Measurements from ENCODE around the gene RPS21. TPM values are rescaled to one million over a fixed set of nuclear protein-coding genes. Genes with fewer than 3 reads are reported as not detected.

Gene RPS21
- total RNA-seq, 5 donors from 2014 or later (not counting 1 experiment from before 2014, with no cell fraction given): 2,807 to 3,290 (median 3,085) TPM

- H3K4me1 ChIP-seq (ENCODE audit: control insufficient read depth in 1 of 2, extremely low read depth in 1 of 2, insufficient read depth in 2 of 2, low read length in 2 of 2): peaks cover 16 to 43% of the 10 kb centered on the region in 2 experiments
- peaks cover 7 to 30% of the 10 kb centered on the region in 2 donors for H3K36me3 ChIP-seq (ENCODE audit: control insufficient read depth in 2 of 2, extremely low read depth in 1 of 2, insufficient read depth in 1 of 2, low read length in 1 of 2)
- peak in 12 of 35 experiments; percentile 14 to 45 (median 33) for DNase-seq
- H3K36me3 Mint-ChIP-seq: peaks cover 21% of the 10 kb centered on the region
- H3K9me3 Mint-ChIP-seq: no peaks in the 10 kb centered on the region
- H3K27ac Mint-ChIP-seq: peak overlapping the region; percentile 55 to 69
- peak overlapping the region; percentile 87 to 88 (median 88) for H3K4me3 Mint-ChIP-seq
- peak overlapping the region; percentile 25 for H3K27ac ChIP-seq (ENCODE audit: low read length)
- POLR2A ChIA-PET: interaction anchor here in 1 of 2 donors (0.6 kb wide), 1 partner anchor 838 kb away, joined by 7 read pairs; no protein-coding TSS in a partner anchor
- H3K27me3 Mint-ChIP-seq: no peaks in the 10 kb centered on the region
- H3K4me3 ChIP-seq (ENCODE audit: control insufficient read depth in 1 of 2, extremely low read depth in 1 of 2, low read length in 1 of 2): peak overlapping the region; percentile 88 to 90
- ATAC-seq (replicated peaks in 1 of 4): peak; percentile 21 to 42 (median 38)
- 1% methylated on average over 41 of the region's 47 CpGs for WGBS (ENCODE audit: insufficient coverage)
- no peaks in the 10 kb centered on the region for H3K27me3 ChIP-seq (replicated peaks in 1 of 2; ENCODE audit: control insufficient read depth in 2 of 2, extremely low read depth in 1 of 2, insufficient read depth in 2 of 2, low read length in 1 of 2)
- CTCF ChIA-PET: interaction anchor here in 1 of 2 donors (0.6 kb wide), 2 partner anchors 9 to 240 kb away, joined by 4 to 10 read pairs; no protein-coding TSS in a partner anchor
- H3K4me1 Mint-ChIP-seq: peaks cover 49 to 69% (median 54%) of the 10 kb centered on the region in 3 donors
- H3K9me3 ChIP-seq: no peaks in the 10 kb centered on the region
Measured at GRCh38 chr20:62387219-62387913, 463 bp downstream of the RPS21 start.

- ChIA-PET POLR2A (no interaction called here), CTCF (no interaction called here)
- Mint-ChIP-seq H3K4me1 (peaks cover 44 to 63% (median 49%) of the 10 kb centered on the region in 3 donors), H3K27ac (peak overlapping the region; percentile 55 to 69), H3K4me3 (peak overlapping the region; percentile 87 to 88 (median 88)), H3K27me3 (no peaks in the 10 kb centered on the region), H3K9me3 (no peaks in the 10 kb centered on the region), H3K36me3 (peaks cover 21% of the 10 kb centered on the region)
- no peaks in the 10 kb centered on the region for H3K9me3 ChIP-seq
- H3K27me3 ChIP-seq (replicated peaks in 1 of 2; ENCODE audit: control insufficient read depth in 2 of 2, extremely low read depth in 1 of 2, insufficient read depth in 2 of 2, low read length in 1 of 2): no peaks in the 10 kb centered on the region
- H3K36me3 ChIP-seq (ENCODE audit: control insufficient read depth in 2 of 2, extremely low read depth in 1 of 2, insufficient read depth in 1 of 2, low read length in 1 of 2): peaks cover 9 to 30% of the 10 kb centered on the region in 2 donors
- WGBS (ENCODE audit: insufficient coverage): 52% methylated on average over 15 of the region's 20 CpGs
- peak overlapping the region; percentile 25 for H3K27ac ChIP-seq (ENCODE audit: low read length)
- DNase-seq (no peak), ATAC-seq (replicated peaks in 1 of 4) (no peak)
- H3K4me1 ChIP-seq (ENCODE audit: control insufficient read depth in 1 of 2, extremely low read depth in 1 of 2, insufficient read depth in 2 of 2, low read length in 2 of 2): peaks cover 16 to 37% of the 10 kb centered on the region in 2 experiments
- peak overlapping the region; percentile 88 to 90 for H3K4me3 ChIP-seq (ENCODE audit: control insufficient read depth in 1 of 2, extremely low read depth in 1 of 2, low read length in 1 of 2)
Measured at GRCh38 chr20:62387933-62388635, 1.2 kb downstream of the RPS21 start.

- Histone ChIP-seq H3K9me3 (no peaks in the 10 kb centered on the region), H3K27me3 (replicated peaks in 1 of 2; ENCODE audit: control insufficient read depth in 2 of 2, extremely low read depth in 1 of 2, insufficient read depth in 2 of 2, low read length in 1 of 2) (no peaks in the 10 kb centered on the region), H3K4me3 (ENCODE audit: control insufficient read depth in 1 of 2, extremely low read depth in 1 of 2, low read length in 1 of 2) (no peak overlapping the region), H3K36me3 (ENCODE audit: control insufficient read depth in 2 of 2, extremely low read depth in 1 of 2, insufficient read depth in 1 of 2, low read length in 1 of 2) (peaks cover 16 to 30% of the 10 kb centered on the region in 2 donors), H3K27ac (ENCODE audit: low read length) (no peak overlapping the region), H3K4me1 (ENCODE audit: control insufficient read depth in 1 of 2, extremely low read depth in 1 of 2, insufficient read depth in 2 of 2, low read length in 2 of 2) (peaks cover 16 to 37% of the 10 kb centered on the region in 2 experiments)
- DNase-seq (no peak), ATAC-seq (replicated peaks in 1 of 4) (no peak)
- H3K36me3 Mint-ChIP-seq: peaks cover 21% of the 10 kb centered on the region
- peak overlapping the region; percentile 43 to 61 for H3K27ac Mint-ChIP-seq
- H3K27me3 Mint-ChIP-seq: no peaks in the 10 kb centered on the region
- peaks cover 40 to 56% (median 45%) of the 10 kb centered on the region in 3 donors for H3K4me1 Mint-ChIP-seq
- POLR2A ChIA-PET: no interaction called here
- peak overlapping the region; percentile 87 to 88 (median 88) for H3K4me3 Mint-ChIP-seq
- CTCF ChIA-PET: no interaction called here
- H3K9me3 Mint-ChIP-seq: no peaks in the 10 kb centered on the region
- 86% methylated on average over 8 of the region's 11 CpGs for WGBS (ENCODE audit: insufficient coverage)
Measured at GRCh38 chr20:62388839-62389600, 2.1 kb downstream of the RPS21 start.

- H3K36me3 ChIP-seq (ENCODE audit: control insufficient read depth in 2 of 2, extremely low read depth in 1 of 2, insufficient read depth in 1 of 2, low read length in 1 of 2): peaks cover 18 to 36% of the 10 kb centered on the region in 2 donors
- no peaks in the 10 kb centered on the region for H3K9me3 Mint-ChIP-seq
- no peaks in the 10 kb centered on the region for H3K27me3 ChIP-seq (replicated peaks in 1 of 2; ENCODE audit: control insufficient read depth in 2 of 2, extremely low read depth in 1 of 2, insufficient read depth in 2 of 2, low read length in 1 of 2)
- no peak overlapping the region for H3K27ac Mint-ChIP-seq
- peaks cover 40 to 50% (median 43%) of the 10 kb centered on the region in 3 donors for H3K4me1 Mint-ChIP-seq
- ChIA-PET POLR2A (no interaction called here), CTCF (no interaction called here)
- DNase-seq: no peak
- H3K36me3 Mint-ChIP-seq: peaks cover 24% of the 10 kb centered on the region
- ATAC-seq (replicated peaks in 1 of 4): no peak
- H3K9me3 ChIP-seq: no peaks in the 10 kb centered on the region
- H3K27ac ChIP-seq (ENCODE audit: low read length): no peak overlapping the region
- H3K4me3 ChIP-seq (ENCODE audit: control insufficient read depth in 1 of 2, extremely low read depth in 1 of 2, low read length in 1 of 2): no peak overlapping the region
- WGBS (ENCODE audit: insufficient coverage): 70% methylated on average over 4 of the region's 5 CpGs
- peaks cover 16 to 37% of the 10 kb centered on the region in 2 experiments for H3K4me1 ChIP-seq (ENCODE audit: control insufficient read depth in 1 of 2, extremely low read depth in 1 of 2, insufficient read depth in 2 of 2, low read length in 2 of 2)
- H3K4me3 Mint-ChIP-seq: no peak overlapping the region
- H3K27me3 Mint-ChIP-seq: no peaks in the 10 kb centered on the region
Measured at GRCh38 chr20:62389601-62390087, 2.7 kb downstream of the RPS21 start.

- H3K9me3 Mint-ChIP-seq: no peaks in the 10 kb centered on the region
- H3K4me3 ChIP-seq (ENCODE audit: control insufficient read depth in 1 of 2, extremely low read depth in 1 of 2, low read length in 1 of 2): no peak overlapping the region
- no peaks in the 10 kb centered on the region for H3K27me3 ChIP-seq (replicated peaks in 1 of 2; ENCODE audit: control insufficient read depth in 2 of 2, extremely low read depth in 1 of 2, insufficient read depth in 2 of 2, low read length in 1 of 2)
- H3K27ac ChIP-seq (ENCODE audit: low read length): no peak overlapping the region
- peaks cover 27% of the 10 kb centered on the region for H3K36me3 Mint-ChIP-seq
- peaks cover 14 to 31% of the 10 kb centered on the region in 2 experiments for H3K4me1 ChIP-seq (ENCODE audit: control insufficient read depth in 1 of 2, extremely low read depth in 1 of 2, insufficient read depth in 2 of 2, low read length in 2 of 2)
- H3K27ac Mint-ChIP-seq: no peak overlapping the region
- peaks cover 33 to 41% (median 36%) of the 10 kb centered on the region in 3 donors for H3K4me1 Mint-ChIP-seq
- ATAC-seq (replicated peaks in 1 of 4): no peak
- WGBS (ENCODE audit: insufficient coverage): 93% methylated on average over 16 of the region's 29 CpGs
- CTCF ChIA-PET: no interaction called here
- H3K4me3 Mint-ChIP-seq: no peak overlapping the region
- no peak for DNase-seq
- peaks cover 18 to 36% of the 10 kb centered on the region in 2 donors for H3K36me3 ChIP-seq (ENCODE audit: control insufficient read depth in 2 of 2, extremely low read depth in 1 of 2, insufficient read depth in 1 of 2, low read length in 1 of 2)
- no peaks in the 10 kb centered on the region for H3K27me3 Mint-ChIP-seq
- POLR2A ChIA-PET: no interaction called here
- H3K9me3 ChIP-seq: no peaks in the 10 kb centered on the region
Measured at GRCh38 chr20:62390317-62391164, 3.6 kb downstream of the RPS21 start.
